ENCODE data around the gene AP1M1. TPM values are rescaled to one million over a fixed set of nuclear protein-coding genes. Genes with fewer than 3 reads are reported as not detected.

Gene AP1M1
- total RNA-seq, 1 experiment from 2014 or later, result 45.9 TPM

- no peak for DNase-seq (ENCODE audit: low read depth, low spot score)
- in situ Hi-C loops (cut with HindIII; ENCODE audit: low pct_unique_long_range_greater_than_20kb, low sequenced_read_pairs), result no loop called here
Measured at GRCh38 chr19:16244091-16244490, 46.4 kb downstream of the AP1M1 start.

DNA sequence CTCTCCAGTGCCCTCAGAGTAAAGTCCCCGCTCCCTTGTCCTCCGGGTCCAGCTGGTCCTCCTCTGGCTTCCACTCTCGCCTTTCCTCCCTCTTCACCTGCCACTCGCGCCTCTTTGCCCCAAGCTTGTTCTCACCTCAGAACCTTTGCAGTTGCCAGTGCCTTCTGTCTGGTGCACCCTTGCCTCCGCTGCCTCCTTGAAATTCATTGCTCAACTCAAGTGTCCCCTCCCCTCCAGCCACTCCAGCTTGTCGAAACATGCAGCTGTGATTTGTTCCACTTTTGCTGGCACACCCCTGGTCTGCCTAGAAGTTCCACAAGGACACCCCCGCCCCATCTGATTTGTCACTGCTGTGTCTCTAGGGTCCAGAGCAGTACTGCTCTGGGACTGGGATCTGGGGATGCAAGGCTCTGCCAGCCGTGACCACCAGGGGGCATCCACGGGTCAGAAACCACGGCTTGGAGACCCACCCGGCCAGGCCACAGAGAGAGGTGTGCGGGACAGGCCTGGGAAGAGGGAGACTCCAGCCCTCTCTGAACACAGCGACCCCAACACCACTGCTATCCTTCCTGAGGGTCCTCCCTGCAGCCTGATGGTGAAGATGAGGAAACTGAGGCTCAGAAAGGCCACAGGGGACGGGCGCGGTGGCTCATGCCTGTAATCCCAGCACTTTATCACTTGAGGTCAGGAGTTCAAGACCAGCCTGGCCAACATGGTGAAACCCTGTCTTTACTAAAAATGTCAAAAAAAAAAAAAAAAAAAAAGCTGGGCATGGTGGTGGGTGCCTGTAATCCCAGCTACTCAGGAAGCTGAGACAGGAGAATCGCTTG, 49.9 kb downstream of the AP1M1 start:
- in situ Hi-C loops (cut with HindIII; ENCODE audit: low pct_unique_long_range_greater_than_20kb, low sequenced_read_pairs), result no loop called here
- DNase-seq (ENCODE audit: low read depth, low spot score), result peak; percentile 71

DNA sequence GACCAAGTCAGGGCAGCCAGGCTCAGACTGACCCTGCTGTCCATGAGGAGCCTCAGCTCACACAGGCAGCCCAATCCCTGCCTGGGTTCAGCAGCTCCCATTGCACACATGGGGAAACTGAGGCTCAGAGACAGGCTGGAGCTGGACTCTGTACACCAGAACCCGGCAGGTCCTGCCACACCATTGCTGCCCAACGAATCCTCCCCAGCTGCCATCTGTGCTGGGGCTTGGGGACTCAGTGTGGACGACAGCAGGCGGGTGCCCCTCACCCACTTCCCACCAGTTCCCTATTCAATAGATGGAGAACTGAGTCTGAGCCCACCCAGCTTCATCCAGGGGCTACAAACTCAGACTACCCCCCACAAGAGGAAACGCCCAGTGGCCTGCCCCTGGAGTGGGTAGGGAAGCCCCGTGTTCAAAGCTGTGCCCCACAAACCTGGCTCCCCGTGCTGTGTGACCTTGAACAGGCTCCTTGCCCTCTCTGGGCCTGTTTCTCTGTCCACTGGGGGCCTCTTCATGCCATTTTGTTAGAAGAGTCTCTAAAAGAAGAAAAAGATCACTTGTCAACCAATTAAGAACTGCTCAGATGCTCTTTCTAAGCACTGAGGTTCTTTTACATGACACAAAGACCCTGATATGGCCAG, 50.8 kb downstream of the AP1M1 start:
- DNase-seq (ENCODE audit: low read depth, low spot score), result no peak
- in situ Hi-C loops (cut with HindIII; ENCODE audit: low pct_unique_long_range_greater_than_20kb, low sequenced_read_pairs), result no loop called here

DNA sequence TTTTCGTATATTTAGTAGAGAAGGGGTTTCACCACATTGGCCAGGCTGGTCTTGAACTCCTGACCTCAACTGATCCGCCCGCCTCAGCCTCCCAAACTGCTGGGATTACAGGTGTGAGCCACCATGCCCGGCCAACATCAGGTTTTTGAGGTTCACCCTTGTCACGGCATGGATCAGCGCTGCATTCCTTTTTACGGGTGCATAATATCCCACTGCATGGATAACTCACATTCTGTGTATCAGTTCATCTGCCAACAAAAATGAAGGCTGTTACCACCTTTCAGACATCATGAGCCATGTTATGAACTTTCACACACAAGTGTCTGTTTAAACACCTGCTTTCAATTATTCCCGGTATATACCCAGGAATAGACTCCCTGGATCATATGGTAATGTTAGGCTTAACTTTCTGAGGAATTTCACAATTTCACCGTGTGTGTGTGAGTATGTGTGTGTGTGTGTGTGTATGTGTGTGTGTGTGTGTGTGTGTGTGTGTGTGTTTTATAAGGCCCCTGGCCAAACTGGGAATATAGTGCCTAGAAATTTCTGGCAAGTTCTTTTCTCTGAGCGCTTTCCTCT, 52.2 kb downstream of the AP1M1 start:
- no peak for DNase-seq (ENCODE audit: low read depth, low spot score)
- in situ Hi-C loops (cut with HindIII; ENCODE audit: low pct_unique_long_range_greater_than_20kb, low sequenced_read_pairs), result no loop called here

DNA sequence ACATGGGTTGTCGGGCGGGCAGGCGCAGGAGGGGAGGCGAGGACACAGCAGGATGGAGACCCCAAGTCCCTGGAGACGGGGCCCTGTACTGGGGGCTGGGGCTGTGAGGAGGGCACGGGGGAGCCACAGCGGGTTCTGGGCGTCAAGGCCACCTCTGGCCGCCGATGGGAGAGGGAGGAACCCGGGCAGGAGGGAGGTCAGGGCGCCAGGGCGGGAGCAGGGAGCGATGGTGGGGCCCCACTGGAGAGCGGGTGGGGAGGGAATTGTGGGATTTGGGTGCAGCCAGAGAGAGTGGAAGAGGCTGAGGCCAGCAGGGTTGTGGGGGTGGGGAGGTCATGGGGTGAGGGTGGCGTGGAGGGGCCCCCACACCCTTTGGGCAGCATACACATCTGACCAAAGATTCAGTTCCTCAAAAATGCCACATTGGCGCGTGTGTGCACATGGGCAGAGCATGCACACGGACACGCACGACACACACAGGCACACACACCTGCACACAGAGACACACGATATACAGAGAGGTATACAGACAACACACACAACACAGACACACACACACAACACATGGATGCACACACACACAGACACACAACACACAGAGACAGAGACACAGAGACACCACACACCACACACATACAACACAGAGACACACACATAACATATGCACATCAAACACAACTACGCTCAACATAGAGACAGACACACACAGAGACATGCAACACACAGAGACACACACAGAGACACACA, 54.9 kb downstream of the AP1M1 start:
- DNase-seq (ENCODE audit: low read depth, low spot score), result no peak
- in situ Hi-C loops (cut with HindIII; ENCODE audit: low pct_unique_long_range_greater_than_20kb, low sequenced_read_pairs), result no loop called here

DNA sequence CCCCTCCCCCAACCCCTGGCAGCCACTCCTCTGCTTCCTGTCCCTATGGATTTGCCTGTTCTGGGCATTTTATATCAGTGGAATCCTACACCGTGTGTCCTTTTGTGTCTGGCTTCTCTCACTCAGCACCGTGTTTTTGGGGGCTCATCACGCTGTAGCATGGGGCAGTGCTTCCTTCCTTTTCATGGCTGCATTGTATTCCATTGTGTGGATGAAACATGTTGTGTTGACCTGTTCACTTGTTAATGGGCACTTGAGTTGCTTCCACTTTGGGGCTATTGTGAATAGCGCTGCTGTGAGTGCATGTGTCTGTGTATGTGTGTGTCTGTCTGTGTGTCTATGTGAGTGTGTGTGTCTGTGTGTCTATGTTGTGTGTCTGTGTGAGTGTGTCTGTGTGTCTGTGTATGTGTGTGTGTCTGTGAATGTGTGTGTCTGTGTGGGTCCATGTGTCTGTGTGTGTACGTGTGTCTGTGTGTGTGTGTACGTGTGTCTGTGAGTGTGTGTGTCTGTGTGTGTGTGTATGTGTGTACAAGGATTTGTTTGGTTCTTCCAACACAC, 57.2 kb downstream of the AP1M1 start:
- in situ Hi-C loops (cut with HindIII; ENCODE audit: low pct_unique_long_range_greater_than_20kb, low sequenced_read_pairs), result no loop called here
- no peak for DNase-seq (ENCODE audit: low read depth, low spot score)

- in situ Hi-C loops (cut with HindIII; ENCODE audit: low pct_unique_long_range_greater_than_20kb, low sequenced_read_pairs), result no loop called here
- no peak for DNase-seq (ENCODE audit: low read depth, low spot score)
Measured at GRCh38 chr19:16257509-16258002, 59.8 kb downstream of the AP1M1 start.

DNA sequence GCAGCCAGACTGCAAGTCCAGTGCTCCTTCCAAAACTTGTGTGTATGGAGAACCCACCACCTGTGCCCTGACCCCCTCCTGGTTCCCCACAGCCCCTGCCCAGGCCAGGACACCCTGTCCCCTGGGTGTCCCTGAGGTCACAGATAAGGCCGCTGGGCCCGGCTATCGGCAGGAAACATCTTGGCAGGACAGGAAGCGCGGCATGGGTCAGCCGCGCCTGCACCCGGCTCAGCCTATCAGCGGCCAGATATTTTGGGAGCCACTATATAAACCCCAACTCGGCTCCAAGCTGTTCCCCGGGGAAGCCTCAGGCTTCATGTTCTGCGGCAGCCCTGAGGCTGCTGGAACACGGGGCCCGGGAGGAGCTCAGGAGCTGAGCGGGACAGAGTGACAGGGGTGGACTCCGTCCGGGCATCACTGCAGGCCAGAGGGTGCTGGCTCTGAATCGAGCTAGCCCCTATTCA, 60.8 kb downstream of the AP1M1 start:
- in situ Hi-C loops (cut with HindIII; ENCODE audit: low pct_unique_long_range_greater_than_20kb, low sequenced_read_pairs), result no loop called here
- no peak for DNase-seq (ENCODE audit: low read depth, low spot score)

GRCh38 chr19:16259385-16260159, 61.9 kb downstream of the AP1M1 start:
- no peak for DNase-seq (ENCODE audit: low read depth, low spot score)
- in situ Hi-C loops (cut with HindIII; ENCODE audit: low pct_unique_long_range_greater_than_20kb, low sequenced_read_pairs), result no loop called here

DNA sequence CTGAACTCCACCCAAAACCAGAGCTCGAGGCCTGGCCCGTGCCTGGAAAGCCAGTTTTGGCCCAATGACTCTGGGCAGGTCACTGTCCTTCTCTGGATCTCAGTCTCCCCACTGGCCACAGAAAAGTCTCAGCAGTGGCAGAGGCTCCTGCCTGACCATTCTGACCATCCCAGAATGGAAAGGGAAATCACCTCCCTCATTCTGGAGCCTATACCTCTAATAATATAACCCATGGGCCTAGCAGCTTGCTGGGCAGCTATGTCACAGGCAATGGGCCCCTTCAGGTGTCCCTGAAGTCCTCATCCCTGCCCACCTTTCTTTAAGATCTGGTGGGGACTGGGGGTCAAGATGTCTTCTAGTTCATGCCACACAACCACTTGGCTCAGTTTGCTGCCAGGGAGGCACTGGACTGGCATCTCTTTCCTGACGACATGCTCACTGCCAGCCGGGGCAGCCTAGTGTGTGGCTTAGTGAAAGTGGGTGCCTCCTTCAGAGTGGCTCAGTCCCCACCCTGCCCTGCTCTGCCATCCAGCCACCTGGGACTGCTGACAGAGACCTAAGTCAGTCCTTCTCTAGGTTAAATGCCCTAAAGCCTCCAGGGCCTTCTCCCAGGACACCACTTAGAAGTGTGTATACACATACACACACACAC, 62.6 kb downstream of the AP1M1 start:
- in situ Hi-C loops (cut with HindIII; ENCODE audit: low pct_unique_long_range_greater_than_20kb, low sequenced_read_pairs), result no loop called here
- DNase-seq (ENCODE audit: low read depth, low spot score), result no peak

DNA sequence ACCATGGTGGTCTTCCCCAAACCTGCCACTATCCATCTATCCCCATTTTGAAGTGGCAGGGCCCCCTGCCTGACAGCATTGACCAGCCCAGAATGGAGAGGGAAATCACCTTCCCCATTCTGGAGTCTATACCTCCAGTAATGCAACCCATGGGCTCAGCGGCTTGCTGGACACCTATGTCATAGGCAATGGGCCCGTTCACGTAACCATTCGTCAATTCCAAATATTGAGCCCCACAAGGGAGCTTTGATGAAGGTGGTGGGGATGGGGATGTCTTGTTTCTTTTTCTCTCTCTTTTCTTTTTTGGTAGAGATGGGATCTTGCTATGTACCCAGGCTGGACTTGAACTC, 63.1 kb downstream of the AP1M1 start:
- no peak for DNase-seq (ENCODE audit: low read depth, low spot score)
- in situ Hi-C loops (cut with HindIII; ENCODE audit: low pct_unique_long_range_greater_than_20kb, low sequenced_read_pairs), result no loop called here

DNA sequence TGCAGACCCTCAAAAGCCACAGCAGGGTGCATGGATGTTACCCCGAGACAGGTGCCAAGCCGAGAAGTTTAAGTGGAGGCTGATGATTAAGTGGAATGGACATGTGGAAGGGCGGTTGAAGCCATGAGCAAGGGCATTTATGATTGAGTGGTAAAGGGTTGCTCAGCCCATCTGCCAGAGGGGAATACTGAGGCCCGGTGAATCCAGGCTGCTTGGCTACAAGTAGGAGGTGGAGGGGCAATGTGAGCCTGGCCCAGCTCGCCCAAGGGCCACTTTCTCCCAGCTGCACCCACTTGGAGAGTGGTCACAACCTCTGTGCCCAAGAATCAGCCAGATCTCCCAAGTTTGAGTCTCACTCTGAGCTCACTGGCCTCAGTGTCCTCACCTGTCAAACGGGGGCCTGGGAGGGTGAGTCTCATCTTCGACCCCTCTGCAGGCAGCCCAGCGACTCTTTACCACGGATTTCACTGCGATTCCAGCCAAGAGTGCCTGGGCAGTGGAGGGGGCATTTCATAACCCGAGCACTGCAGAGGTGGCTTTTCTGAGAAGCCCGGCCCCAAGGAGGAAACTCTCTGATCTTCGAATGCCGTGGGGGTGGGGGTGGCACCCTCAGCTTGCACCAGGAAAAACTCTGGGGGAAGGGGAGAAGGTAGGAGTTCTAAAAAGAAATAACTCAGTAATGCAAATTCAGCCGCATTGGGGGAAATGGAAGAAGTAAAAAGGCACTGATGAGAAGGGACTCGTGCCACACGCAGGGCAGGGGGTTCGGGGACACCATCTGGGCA, 64.1 kb downstream of the AP1M1 start:
- no peak for DNase-seq (ENCODE audit: low read depth, low spot score)
- in situ Hi-C loops (cut with HindIII; ENCODE audit: low pct_unique_long_range_greater_than_20kb, low sequenced_read_pairs), result no loop called here

DNA sequence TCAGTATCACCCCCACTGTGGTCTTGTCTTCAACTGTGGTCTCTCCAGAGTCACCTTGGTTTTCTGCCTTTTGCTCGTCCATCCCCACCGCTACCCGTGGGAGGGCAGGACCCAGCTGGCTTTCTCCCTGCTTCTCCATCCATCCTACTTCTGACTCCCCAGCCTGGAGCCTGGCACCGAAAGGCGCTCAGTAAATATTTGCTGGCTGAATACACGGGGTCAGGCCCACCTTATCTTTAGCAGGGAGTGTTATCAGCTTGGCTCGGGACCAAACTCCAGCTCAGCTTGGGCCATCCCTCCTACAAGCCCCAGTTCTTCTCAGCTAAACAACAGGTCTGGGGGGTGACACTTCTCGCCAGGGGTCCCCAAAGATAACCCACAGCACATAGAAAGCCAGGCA, 64.9 kb downstream of the AP1M1 start:
- in situ Hi-C loops (cut with HindIII; ENCODE audit: low pct_unique_long_range_greater_than_20kb, low sequenced_read_pairs), result no loop called here
- no peak for DNase-seq (ENCODE audit: low read depth, low spot score)

DNA sequence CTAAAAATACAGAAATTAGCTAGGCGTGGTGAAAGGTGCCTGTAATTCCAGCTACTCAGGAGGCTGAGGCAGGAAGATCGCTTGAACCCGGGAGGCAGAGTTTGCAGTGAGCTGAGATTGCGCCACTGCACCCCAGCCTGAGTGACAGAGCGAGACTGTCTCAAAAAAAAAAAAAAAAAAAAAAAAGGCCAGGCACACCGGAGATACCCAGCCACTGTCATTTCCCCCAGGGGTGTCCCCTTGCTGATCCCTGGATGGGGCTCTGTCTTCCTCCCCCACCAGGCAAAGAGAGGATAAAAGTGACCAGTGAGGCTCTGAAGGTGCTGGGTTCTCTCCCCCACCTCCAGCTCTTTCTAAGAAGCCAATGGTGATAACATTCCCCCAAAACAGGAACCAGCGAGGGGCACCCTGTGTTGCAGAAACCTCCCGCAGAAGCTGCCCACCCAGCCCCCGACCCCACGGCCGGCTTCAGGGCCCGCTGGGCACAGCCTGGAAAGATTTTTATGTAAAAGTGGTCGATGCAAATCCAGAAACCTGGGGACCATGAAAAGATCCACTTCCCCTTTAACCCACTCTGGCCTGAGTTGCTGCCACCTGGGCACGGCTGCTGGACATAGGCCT, 65.5 kb downstream of the AP1M1 start:
- in situ Hi-C loops (cut with HindIII; ENCODE audit: low pct_unique_long_range_greater_than_20kb, low sequenced_read_pairs), result no loop called here

DNA sequence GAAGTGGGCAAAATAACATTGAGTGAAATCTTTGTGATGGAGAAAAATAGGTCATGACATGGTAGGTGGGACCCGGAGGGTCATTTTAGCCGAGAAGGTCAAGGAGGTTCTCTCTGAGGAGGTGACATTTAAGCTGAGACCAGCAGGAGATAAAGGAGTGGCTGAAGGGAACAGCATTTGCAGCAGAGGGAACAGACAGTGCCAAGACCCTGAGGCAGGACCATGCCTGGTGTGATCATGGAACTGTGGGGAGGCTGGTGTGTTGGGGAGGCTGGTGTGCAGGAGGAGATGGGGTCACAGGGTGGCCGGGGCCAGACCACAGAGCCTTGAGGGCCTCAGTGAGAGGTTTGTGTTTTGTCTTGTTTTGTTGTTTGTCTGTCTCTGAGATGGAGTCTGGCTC, 67.5 kb downstream of the AP1M1 start:
- in situ Hi-C loops (cut with HindIII; ENCODE audit: low pct_unique_long_range_greater_than_20kb, low sequenced_read_pairs), result no loop called here
- no peak for DNase-seq (ENCODE audit: low read depth, low spot score)

More for the DNA sequence above, 65.5 kb downstream of the AP1M1 start:
- DNase-seq (ENCODE audit: low read depth, low spot score), result no peak
